HL-60 (cell line): ENCODE results near the gene EEF2K.
A peak's percentile ranks its signal among the peaks of the same experiment; 100 is the strongest.

Experiments used
- DNase-seq, 2 experiments: peaks; one replicate each; pipeline ENCODE4 v3.0.0-alpha.2; 2010 to 2020; ENCODE audit warnings: low read depth in 1 of 2, low spot score in 1 of 2
- H3K27ac ChIP-seq: fragments of 250-450 bp; sonication (Bioruptor Pico); replicated peaks from 2 replicates; pipeline ENCODE4 v1.5.1; 2020; ENCODE audit warnings: mild to moderate bottlenecking, moderate library complexity
- H3K27me3 ChIP-seq: fragments of 250-450 bp; sonication (Bioruptor Pico); 2 replicates; pipeline ENCODE4 v1.5.1; 2021; ENCODE audit warnings: mild to moderate bottlenecking, moderate library complexity; ENCODE audit not compliant: insufficient read depth, poor library complexity, severe bottlenecking
- H3K4me3 ChIP-seq: replicated peaks from 2 replicates; pipeline ENCODE4 v1.5.1; 2011; ENCODE audit warnings: mild to moderate bottlenecking, control low read depth, low read length; ENCODE audit not compliant: insufficient read depth
- GABPA ChIP-seq: IDR thresholded peaks from 2 replicates; pipeline ENCODE4 v1.6.1; 2012; ENCODE audit warnings: low read depth
- POLR2AphosphoS5 ChIP-seq: IDR thresholded peaks from 2 replicates; pipeline ENCODE4 v1.6.1; 2012; ENCODE audit warnings: low read depth
- SPI1 ChIP-seq: IDR thresholded peaks from 2 replicates; pipeline ENCODE4 v1.6.1; 2012; ENCODE audit warnings: low read depth, mild to moderate bottlenecking, borderline replicate concordance
- TF ChIP-seq, protein P1 (sequence below): IDR thresholded peaks from 2 replicates; pipeline ENCODE4 v1.6.1; 2012; ENCODE audit warnings: low read depth; ENCODE audit not compliant: insufficient replicate concordance
- TF ChIP-seq, protein P2 (sequence below): IDR thresholded peaks from one replicate; pipeline ENCODE4 v1.5.1; 2011; ENCODE audit warnings: low read length, control low read depth, inconsistent platforms; ENCODE audit not compliant: insufficient read depth

EEF2K gene

DNA sequence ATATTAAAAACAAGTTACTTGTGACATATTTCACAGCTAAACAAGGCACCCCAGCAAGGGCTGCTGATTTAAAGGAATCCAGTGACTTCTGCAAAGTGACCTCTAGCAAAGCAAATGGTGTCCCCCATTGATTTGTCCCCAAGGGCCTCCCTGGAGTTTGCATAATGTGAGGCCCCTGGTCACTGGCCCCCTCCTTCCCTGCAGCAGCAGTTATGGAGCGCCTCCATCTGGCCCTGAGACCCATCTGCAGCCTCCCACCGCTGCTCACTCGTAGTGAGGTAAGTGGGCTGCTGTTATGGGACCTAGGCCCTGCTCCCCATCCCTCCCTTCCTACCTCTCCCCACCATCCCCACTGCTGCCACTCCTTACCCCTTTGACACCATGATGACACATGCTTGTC, 19.6 kb upstream of the EEF2K start:
- H3K4me3 ChIP-seq: no peak overlapping the region
- H3K27me3 ChIP-seq: no peaks in the 10 kb centered on the region
- DNase-seq: no peak
- H3K27ac ChIP-seq: no peak overlapping the region
- TF ChIP-seq, protein P1, sequence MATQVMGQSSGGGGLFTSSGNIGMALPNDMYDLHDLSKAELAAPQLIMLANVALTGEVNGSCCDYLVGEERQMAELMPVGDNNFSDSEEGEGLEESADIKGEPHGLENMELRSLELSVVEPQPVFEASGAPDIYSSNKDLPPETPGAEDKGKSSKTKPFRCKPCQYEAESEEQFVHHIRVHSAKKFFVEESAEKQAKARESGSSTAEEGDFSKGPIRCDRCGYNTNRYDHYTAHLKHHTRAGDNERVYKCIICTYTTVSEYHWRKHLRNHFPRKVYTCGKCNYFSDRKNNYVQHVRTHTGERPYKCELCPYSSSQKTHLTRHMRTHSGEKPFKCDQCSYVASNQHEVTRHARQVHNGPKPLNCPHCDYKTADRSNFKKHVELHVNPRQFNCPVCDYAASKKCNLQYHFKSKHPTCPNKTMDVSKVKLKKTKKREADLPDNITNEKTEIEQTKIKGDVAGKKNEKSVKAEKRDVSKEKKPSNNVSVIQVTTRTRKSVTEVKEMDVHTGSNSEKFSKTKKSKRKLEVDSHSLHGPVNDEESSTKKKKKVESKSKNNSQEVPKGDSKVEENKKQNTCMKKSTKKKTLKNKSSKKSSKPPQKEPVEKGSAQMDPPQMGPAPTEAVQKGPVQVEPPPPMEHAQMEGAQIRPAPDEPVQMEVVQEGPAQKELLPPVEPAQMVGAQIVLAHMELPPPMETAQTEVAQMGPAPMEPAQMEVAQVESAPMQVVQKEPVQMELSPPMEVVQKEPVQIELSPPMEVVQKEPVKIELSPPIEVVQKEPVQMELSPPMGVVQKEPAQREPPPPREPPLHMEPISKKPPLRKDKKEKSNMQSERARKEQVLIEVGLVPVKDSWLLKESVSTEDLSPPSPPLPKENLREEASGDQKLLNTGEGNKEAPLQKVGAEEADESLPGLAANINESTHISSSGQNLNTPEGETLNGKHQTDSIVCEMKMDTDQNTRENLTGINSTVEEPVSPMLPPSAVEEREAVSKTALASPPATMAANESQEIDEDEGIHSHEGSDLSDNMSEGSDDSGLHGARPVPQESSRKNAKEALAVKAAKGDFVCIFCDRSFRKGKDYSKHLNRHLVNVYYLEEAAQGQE: no peak
- TF ChIP-seq, protein P2, sequence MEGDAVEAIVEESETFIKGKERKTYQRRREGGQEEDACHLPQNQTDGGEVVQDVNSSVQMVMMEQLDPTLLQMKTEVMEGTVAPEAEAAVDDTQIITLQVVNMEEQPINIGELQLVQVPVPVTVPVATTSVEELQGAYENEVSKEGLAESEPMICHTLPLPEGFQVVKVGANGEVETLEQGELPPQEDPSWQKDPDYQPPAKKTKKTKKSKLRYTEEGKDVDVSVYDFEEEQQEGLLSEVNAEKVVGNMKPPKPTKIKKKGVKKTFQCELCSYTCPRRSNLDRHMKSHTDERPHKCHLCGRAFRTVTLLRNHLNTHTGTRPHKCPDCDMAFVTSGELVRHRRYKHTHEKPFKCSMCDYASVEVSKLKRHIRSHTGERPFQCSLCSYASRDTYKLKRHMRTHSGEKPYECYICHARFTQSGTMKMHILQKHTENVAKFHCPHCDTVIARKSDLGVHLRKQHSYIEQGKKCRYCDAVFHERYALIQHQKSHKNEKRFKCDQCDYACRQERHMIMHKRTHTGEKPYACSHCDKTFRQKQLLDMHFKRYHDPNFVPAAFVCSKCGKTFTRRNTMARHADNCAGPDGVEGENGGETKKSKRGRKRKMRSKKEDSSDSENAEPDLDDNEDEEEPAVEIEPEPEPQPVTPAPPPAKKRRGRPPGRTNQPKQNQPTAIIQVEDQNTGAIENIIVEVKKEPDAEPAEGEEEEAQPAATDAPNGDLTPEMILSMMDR: no peak
- TF ChIP-seq POLR2AphosphoS5: no peak

DNA sequence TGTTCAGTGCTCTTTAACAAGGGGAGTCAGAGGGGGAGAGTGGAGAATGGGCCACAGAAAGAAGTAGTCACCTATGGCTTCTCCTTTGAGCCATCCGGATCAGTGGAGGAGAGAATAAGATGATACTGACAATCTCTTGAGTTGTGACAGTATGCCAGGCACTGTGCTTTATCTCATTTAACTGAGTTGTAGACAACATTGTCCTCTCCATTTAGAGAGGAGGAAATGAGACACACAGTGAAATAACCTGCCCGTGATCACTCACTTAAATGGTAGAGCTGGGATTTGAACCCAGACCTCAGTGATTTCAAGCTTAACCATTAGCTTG, 17.8 kb upstream of the EEF2K start:
- no peaks in the 10 kb centered on the region for H3K27me3 ChIP-seq
- TF ChIP-seq SPI1 (no peak), GABPA (no peak), POLR2AphosphoS5 (no peak)
- TF ChIP-seq, protein P1: no peak
- TF ChIP-seq, protein P2: no peak
- H3K4me3 ChIP-seq: no peak overlapping the region
- no peak overlapping the region for H3K27ac ChIP-seq
- DNase-seq: no peak

DNA sequence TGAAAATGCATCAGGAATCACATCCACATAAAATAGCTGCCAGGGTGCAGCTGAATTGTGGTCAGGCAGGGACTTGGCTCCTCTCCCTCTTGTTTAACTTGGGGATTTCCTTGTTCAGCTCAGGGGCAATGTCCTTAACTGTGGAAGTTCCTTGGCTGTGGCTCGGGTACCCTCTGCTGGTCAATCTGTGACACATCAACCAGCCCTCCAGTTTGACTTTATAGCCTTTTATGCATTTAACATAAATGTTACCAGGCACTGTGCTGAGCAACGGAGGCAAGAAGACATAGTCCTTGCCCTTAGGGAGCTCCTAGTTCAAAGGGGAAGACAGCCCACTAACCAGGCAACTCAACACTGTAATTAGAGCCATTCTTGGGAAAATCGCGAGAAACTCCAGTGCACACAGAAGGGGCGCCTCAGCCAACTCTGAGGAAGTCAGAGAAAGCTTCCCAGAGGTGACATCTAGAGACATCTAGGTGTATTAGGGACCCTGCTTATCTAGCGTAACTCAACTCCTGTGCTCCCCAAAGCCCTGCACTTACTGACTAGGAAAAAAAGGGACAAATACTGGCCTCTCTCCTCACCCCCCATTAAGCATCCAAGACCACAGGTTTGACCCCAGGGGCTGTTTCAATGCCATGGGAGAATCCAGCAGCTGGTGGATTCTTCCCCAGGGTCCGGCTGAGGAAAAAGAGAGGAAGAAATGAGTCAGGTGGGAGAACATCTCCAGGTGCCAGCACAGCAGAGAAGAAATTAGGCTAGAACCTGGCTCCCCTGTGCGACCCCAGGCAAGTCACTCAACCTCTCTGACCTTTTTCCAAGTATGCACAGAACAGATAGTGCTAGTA, 17.3 kb upstream of the EEF2K start:
- DNase-seq: peak in 1 of 2 experiments; percentile 74
- no peaks in the 10 kb centered on the region for H3K27me3 ChIP-seq
- no peak overlapping the region for H3K27ac ChIP-seq
- TF ChIP-seq SPI1: peak; percentile 9; the same call in 1 of the 2 replicates
- TF ChIP-seq GABPA: no peak
- TF ChIP-seq, protein P2: peak; percentile 85
- no peak overlapping the region for H3K4me3 ChIP-seq
